M059J (cell line): ENCODE data around the gene PRPH. TPM values are rescaled to one million over a fixed set of nuclear protein-coding genes. Genes with fewer than 3 reads are reported as not detected.
A peak's percentile ranks its signal among the peaks of the same experiment; 100 is the strongest.

Experiments used
- DNase-seq: peaks from one replicate; pipeline ENCODE4 v3.0.0-alpha.2; 2012; ENCODE audit warnings: low read depth
- total RNA-seq: library from RNA; depleted of rRNA; stranded (reverse); fragments of >200 nt; shearing (Covaris generic); gene quantifications from 2 replicates; pipeline ENCODE4 v1.2.3, GENCODE V29; 2014; rRNA removed

PRPH gene
- total RNA-seq, 1 experiment from 2014 or later: 0.12 TPM

- no peak for DNase-seq
Observed at GRCh38 chr12:49345825-49346658, 51.1 kb downstream of the PRPH start.

GRCh38 chr12:49346659-49347310, 51.8 kb downstream of the PRPH start, which contains the start of gene DNAJC22:
Gene DNAJC22, plus strand, starts transcription at chr12:49346888. Its CDS starts 1,985 bp downstream, at chr12:49348873.
- no peak for DNase-seq

GRCh38 chr12:49347311-49348193, 52.6 kb downstream of the PRPH start:
- DNase-seq: peak; percentile 93

Other genes starting within 250 kb of the PRPH start
- 5.9 and 16.1 TPM in 2 replicates for gene KMT2D, start 234.4 kb upstream of the PRPH start, total RNA-seq
- 2.5 and 4.5 TPM in 2 replicates for gene RHEBL1, start 225.2 kb upstream of the PRPH start, total RNA-seq
- not detected in 2 replicates for gene DHH, start 200.3 kb upstream of the PRPH start, total RNA-seq
- gene LMBR1L, start 184.3 kb upstream of the PRPH start, total RNA-seq: 11.7 and 14.7 TPM in 2 replicates
- 3,492 and 4,068 TPM in 2 replicates for gene TUBA1B, start 163.8 kb upstream of the PRPH start, total RNA-seq
- gene TUBA1A, start 106.1 kb upstream of the PRPH start, total RNA-seq: 415 and 467 TPM in 2 replicates
- 1,117 and 1,179 TPM in 2 replicates for gene TUBA1C, start 30.1 kb upstream of the PRPH start, total RNA-seq
- 31.3 and 47.4 TPM in 2 replicates for gene TROAP, start 28.1 kb downstream of the PRPH start, total RNA-seq
- gene C1QL4, start 42.0 kb downstream of the PRPH start, total RNA-seq: 0.39 TPM in 1 of 2 replicates, not detected in the other
- gene DNAJC22, start 51.7 kb downstream of the PRPH start, total RNA-seq: 8.2 and 12.3 TPM in 2 replicates
- gene SPATS2, start 72.3 kb downstream of the PRPH start, total RNA-seq: 12.3 and 29.9 TPM in 2 replicates
- 0.05 TPM in 1 of 2 replicates, not detected in the other for gene KCNH3, start 243.9 kb downstream of the PRPH start, total RNA-seq